ENCODE measurements around the gene NRAS.

The NRAS gene

DNA sequence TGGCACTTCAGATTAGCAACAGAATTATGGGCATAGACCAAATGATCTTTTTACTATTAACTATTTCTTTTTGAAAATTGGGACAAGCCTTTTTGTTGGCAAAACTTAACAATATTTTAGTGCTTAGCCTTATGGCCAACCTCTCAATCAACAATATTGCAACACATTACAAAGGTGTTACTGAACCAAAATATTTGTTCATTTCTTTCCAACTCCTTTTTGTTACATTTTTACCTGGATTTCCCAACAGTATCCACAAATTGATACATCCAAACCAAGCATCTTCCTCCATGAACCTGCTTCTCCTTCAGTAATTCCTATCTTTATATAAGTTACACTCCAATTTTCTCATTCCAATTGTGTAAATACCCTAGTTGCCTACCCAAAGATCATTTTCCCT lies 19.8 kb downstream of the NRAS start (continued):
- TF ChIP-seq, protein P1, sequence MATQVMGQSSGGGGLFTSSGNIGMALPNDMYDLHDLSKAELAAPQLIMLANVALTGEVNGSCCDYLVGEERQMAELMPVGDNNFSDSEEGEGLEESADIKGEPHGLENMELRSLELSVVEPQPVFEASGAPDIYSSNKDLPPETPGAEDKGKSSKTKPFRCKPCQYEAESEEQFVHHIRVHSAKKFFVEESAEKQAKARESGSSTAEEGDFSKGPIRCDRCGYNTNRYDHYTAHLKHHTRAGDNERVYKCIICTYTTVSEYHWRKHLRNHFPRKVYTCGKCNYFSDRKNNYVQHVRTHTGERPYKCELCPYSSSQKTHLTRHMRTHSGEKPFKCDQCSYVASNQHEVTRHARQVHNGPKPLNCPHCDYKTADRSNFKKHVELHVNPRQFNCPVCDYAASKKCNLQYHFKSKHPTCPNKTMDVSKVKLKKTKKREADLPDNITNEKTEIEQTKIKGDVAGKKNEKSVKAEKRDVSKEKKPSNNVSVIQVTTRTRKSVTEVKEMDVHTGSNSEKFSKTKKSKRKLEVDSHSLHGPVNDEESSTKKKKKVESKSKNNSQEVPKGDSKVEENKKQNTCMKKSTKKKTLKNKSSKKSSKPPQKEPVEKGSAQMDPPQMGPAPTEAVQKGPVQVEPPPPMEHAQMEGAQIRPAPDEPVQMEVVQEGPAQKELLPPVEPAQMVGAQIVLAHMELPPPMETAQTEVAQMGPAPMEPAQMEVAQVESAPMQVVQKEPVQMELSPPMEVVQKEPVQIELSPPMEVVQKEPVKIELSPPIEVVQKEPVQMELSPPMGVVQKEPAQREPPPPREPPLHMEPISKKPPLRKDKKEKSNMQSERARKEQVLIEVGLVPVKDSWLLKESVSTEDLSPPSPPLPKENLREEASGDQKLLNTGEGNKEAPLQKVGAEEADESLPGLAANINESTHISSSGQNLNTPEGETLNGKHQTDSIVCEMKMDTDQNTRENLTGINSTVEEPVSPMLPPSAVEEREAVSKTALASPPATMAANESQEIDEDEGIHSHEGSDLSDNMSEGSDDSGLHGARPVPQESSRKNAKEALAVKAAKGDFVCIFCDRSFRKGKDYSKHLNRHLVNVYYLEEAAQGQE (tag by site-specific recombination; IDR thresholded peaks at IDR 0.05): no peak
- TF ChIP-seq PRDM1 (tag by site-specific recombination; IDR thresholded peaks at IDR 0.05): no peak
- TF ChIP-seq, protein P2, sequence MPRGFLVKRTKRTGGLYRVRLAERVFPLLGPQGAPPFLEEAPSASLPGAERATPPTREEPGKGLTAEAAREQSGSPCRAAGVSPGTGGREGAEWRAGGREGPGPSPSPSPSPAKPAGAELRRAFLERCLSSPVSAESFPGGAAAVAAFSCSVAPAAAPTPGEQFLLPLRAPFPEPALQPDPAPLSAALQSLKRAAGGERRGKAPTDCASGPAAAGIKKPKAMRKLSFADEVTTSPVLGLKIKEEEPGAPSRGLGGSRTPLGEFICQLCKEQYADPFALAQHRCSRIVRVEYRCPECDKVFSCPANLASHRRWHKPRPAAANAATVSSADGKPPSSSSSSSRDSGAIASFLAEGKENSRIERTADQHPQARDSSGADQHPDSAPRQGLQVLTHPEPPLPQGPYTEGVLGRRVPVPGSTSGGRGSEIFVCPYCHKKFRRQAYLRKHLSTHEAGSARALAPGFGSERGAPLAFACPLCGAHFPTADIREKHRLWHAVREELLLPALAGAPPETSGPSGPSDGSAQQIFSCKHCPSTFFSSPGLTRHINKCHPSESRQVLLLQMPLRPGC (tag by site-specific recombination; IDR thresholded peaks at IDR 0.05): no peak
- TF ChIP-seq BCL11B (tag by site-specific recombination; IDR thresholded peaks at IDR 0.05; ENCODE audit: low read depth): no peak
- TF ChIP-seq ZNF621 (tag by site-specific recombination; IDR thresholded peaks at IDR 0.05): no peak
- no peak for TF ChIP-seq ZNF624 (tag by site-specific recombination; IDR thresholded peaks at IDR 0.05)
- TF ChIP-seq ZNF335 (tag by site-specific recombination; conservative IDR thresholded peaks at IDR 0.05): no peak
- no peak for TF ChIP-seq ZNF658 (tag by site-specific recombination; IDR thresholded peaks at IDR 0.05)
- TF ChIP-seq ZNF416 (tag by site-specific recombination; IDR thresholded peaks at IDR 0.05): no peak

DNA sequence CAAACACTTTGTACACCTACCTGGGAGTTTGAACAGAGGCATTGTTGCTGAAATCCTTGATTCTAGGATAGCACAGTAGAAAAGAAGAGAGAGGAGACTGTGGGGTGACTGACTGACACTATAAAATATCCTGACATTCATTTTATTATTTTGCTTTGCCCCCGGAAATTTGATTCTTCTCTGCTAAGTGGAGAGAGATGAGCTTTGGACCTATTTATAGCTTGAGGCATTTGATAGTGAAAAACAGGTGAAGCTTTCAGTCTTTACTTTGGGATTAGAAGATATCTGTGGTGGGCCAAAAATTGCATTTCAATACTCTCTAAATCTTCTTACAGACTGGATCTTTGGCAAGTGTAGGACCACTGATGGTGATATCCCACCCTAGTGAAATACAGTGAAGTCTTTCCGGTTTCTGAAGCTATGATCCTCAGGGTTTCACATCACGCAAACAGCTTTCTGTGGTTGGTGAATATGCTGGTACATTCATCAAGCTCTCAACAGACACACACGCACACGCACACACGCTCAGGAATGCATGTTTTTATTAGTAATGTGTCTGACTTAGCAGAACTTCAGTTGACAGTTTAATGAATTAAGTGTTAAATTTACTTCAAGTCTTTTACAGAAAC lies 21.0 kb downstream of the NRAS start, which contains the start of gene AMPD1:
AMPD1 (minus strand) TSS at position 117 of the 629 bp plus-strand sequence; CDS start at position 42, 75 bp downstream.
- no peaks in the 10 kb centered on the region for H3K4me1 ChIP-seq (ENCODE audit: control insufficient read depth, insufficient read depth, low read length)
- no peak within 1 kb of the TSS for H3K4me3 ChIP-seq (ENCODE audit: low read depth, low read length)
- no peaks in the 10 kb centered on the region for H3K36me3 ChIP-seq (ENCODE audit: control insufficient read depth in 2 of 2, insufficient read depth in 1 of 2, low read length in 2 of 2)
- no peaks in the 10 kb centered on the region for H3K9me3 ChIP-seq (ENCODE audit: control insufficient read depth, insufficient read depth, low read depth, low read length)
- ChIA-PET POLR2A (interaction anchor here (0.6 to 0.9 kb wide), 2 partner anchors 21 to 28 kb away, joined by 3 read pairs; partner anchors contain the start of gene NRAS), CTCF (interaction anchor here (0.6 to 1.3 kb wide), 6 partner anchors 19 to 820 kb away, joined by 3 to 4 read pairs (median 3); partner anchors contain the start of gene DENND2C)
- TF ChIP-seq, protein P3, sequence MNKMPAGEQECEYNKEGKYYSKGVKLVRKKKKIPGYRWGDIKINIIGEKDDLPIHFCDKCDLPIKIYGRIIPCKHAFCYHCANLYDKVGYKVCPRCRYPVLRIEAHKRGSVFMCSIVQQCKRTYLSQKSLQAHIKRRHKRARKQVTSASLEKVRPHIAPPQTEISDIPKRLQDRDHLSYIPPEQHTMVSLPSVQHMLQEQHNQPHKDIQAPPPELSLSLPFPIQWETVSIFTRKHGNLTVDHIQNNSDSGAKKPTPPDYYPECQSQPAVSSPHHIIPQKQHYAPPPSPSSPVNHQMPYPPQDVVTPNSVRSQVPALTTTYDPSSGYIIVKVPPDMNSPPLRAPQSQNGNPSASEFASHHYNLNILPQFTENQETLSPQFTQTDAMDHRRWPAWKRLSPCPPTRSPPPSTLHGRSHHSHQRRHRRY (tag by site-specific recombination; IDR thresholded peaks at IDR 0.05): no peak
- TF ChIP-seq, protein P4, sequence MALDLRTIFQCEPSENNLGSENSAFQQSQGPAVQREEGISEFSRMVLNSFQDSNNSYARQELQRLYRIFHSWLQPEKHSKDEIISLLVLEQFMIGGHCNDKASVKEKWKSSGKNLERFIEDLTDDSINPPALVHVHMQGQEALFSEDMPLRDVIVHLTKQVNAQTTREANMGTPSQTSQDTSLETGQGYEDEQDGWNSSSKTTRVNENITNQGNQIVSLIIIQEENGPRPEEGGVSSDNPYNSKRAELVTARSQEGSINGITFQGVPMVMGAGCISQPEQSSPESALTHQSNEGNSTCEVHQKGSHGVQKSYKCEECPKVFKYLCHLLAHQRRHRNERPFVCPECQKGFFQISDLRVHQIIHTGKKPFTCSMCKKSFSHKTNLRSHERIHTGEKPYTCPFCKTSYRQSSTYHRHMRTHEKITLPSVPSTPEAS (tag by site-specific recombination; IDR thresholded peaks at IDR 0.05): peak; percentile 23; the same call in 1 of the 2 replicates
- H3K27ac ChIP-seq (ENCODE audit: extremely low read depth, low read depth, low read length): no peak within 1 kb of the TSS

DNA sequence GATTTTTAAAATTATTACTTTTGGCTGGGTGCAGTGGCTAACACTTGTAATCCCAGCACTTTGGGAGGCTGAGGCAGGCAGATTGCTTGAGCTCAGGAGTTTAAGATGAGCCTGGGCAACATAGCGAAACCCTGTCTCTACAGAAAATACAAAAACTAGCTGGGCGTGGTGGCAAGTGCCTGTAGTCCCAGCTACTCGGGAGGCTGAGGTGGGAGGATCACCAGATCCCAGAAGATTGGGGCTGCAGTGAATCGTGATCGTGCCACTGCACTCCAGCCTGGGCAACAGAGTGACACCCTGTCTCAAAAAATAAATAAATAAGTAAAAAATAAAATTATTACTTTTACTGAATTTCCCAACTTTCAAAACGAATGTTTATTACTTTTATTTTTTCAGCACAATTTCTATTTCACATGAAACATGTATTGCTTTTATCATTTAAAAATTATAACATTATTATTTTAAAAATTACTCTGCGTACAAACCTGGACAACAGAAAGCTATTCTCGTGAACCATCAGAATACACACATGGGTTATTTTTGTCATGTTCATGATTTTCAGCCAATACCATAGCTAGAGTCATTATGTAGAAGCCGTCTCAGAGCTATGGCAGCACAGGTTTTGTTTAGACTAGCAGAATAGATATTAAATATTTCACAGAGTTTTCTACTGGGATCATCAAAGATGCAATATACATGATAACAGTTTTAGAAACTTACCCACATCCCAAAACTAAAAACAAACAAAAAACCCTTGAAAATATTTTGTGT lies 21.8 kb downstream of the NRAS start:
- TF ChIP-seq ZNF792 (tag by site-specific recombination; IDR thresholded peaks at IDR 0.05): no peak
- TF ChIP-seq WT1 (tag by site-specific recombination; IDR thresholded peaks at IDR 0.05): no peak
- no peak for TF ChIP-seq ZNF341 (tag by site-specific recombination; IDR thresholded peaks at IDR 0.05; ENCODE audit: low read depth)
- H3K4me1 ChIP-seq (ENCODE audit: control insufficient read depth, insufficient read depth, low read length): no peaks in the 10 kb centered on the region
- H3K9me3 ChIP-seq (ENCODE audit: control insufficient read depth, insufficient read depth, low read depth, low read length): no peaks in the 10 kb centered on the region
- H3K36me3 ChIP-seq (ENCODE audit: control insufficient read depth in 2 of 2, insufficient read depth in 1 of 2, low read length in 2 of 2): no peaks in the 10 kb centered on the region
- H3K4me3 ChIP-seq (ENCODE audit: low read depth, low read length): no peak overlapping the region
- ChIA-PET CTCF (interaction anchor here (0.6 to 1.3 kb wide), 3 partner anchors 25 to 348 kb away, joined by 3 to 4 read pairs (median 4); partner anchors contain the start of gene DENND2C), POLR2A (interaction anchor here (0.6 to 0.9 kb wide), 2 partner anchors 22 to 27 kb away, joined by 3 read pairs; partner anchors contain the start of gene NRAS)
- H3K27ac ChIP-seq (ENCODE audit: extremely low read depth, low read depth, low read length): no peak overlapping the region
